Type B pancreatic cell (in vitro differentiated cells): ENCODE data around the gene MSRB3. TPM values are rescaled to one million over a fixed set of nuclear protein-coding genes. Genes with fewer than 3 reads are reported as not detected.

ENCODE experiments used
- DNase-seq: peaks from one replicate; pipeline ENCODE4 v3.0.0; 2021; ENCODE audit warnings: mixed read lengths; ENCODE audit not compliant: unreplicated experiment; ENCODE audit errors: extremely low spot score
- H3K27ac Mint-ChIP-seq: 2 replicates; pipeline ENCODE4 v1.8.0; 2021; ENCODE audit warnings: mild to moderate bottlenecking, mixed read lengths
- H3K27me3 Mint-ChIP-seq: 2 replicates; pipeline ENCODE4 v1.8.0; 2021; ENCODE audit warnings: mixed read lengths
- H3K36me3 Mint-ChIP-seq: 2 replicates; pipeline ENCODE4 v1.8.0; 2021; ENCODE audit warnings: mixed read lengths
- H3K4me1 Mint-ChIP-seq: one replicate; pipeline ENCODE4 v1.8.0; 2021; ENCODE audit warnings: mixed read lengths; ENCODE audit not compliant: unreplicated experiment
- H3K4me3 Mint-ChIP-seq: 2 replicates; pipeline ENCODE4 v1.8.0; 2021; ENCODE audit warnings: mild to moderate bottlenecking, mixed read lengths
- H3K9me3 Mint-ChIP-seq: 2 replicates; pipeline ENCODE4 v1.8.0; 2021; ENCODE audit warnings: mixed read lengths
- CTCF ChIP-seq: fragments of 200-600 bp; sonication (generic); conservative IDR thresholded peaks from 2 replicates; pipeline ENCODE4 v1.5.0; 2021; ENCODE audit warnings: antibody characterized with exemption, mild to moderate bottlenecking
- total RNA-seq: library from RNA; stranded (reverse); gene quantifications from 2 replicates; pipeline ENCODE4 v1.2.1, GENCODE V29; 2021; ENCODE audit warnings: low replicate concordance

The MSRB3 gene
- total RNA-seq, 1 donor from 2014 or later: 12.8 TPM

- Mint-ChIP-seq H3K27me3 (no peaks in the 10 kb centered on the region), H3K9me3 (peaks cover 5% of the 10 kb centered on the region), H3K4me3 (no peak overlapping the region), H3K4me1 (no peaks in the 10 kb centered on the region), H3K27ac (no peak overlapping the region), H3K36me3 (peaks cover 3% of the 10 kb centered on the region)
- TF ChIP-seq CTCF: no peak
- no peak for DNase-seq
Observed at GRCh38 chr12:65411171-65411570, 132.7 kb downstream of the MSRB3 start.

GRCh38 chr12:65414526-65414925, 136.0 kb downstream of the MSRB3 start:
- Mint-ChIP-seq H3K4me3 (no peak overlapping the region), H3K4me1 (no peaks in the 10 kb centered on the region), H3K27me3 (no peaks in the 10 kb centered on the region), H3K27ac (no peak overlapping the region), H3K36me3 (peaks cover 5% of the 10 kb centered on the region), H3K9me3 (peaks cover 8% of the 10 kb centered on the region)
- DNase-seq: no peak
- TF ChIP-seq CTCF: no peak

- no peak for TF ChIP-seq CTCF
- Mint-ChIP-seq H3K4me1 (no peaks in the 10 kb centered on the region), H3K9me3 (peaks cover 13% of the 10 kb centered on the region), H3K36me3 (peaks cover 10% of the 10 kb centered on the region), H3K4me3 (no peak overlapping the region), H3K27me3 (no peaks in the 10 kb centered on the region), H3K27ac (no peak overlapping the region)
- no peak for DNase-seq
Observed at GRCh38 chr12:65415826-65416225, 137.3 kb downstream of the MSRB3 start.

GRCh38 chr12:65419284-65420072, 141.0 kb downstream of the MSRB3 start:
- DNase-seq: no peak
- no peak overlapping the region for H3K27ac Mint-ChIP-seq
- TF ChIP-seq CTCF: no peak
- H3K9me3 Mint-ChIP-seq: peaks cover 26% of the 10 kb centered on the region
- H3K4me1 Mint-ChIP-seq: no peaks in the 10 kb centered on the region
- H3K27me3 Mint-ChIP-seq: no peaks in the 10 kb centered on the region
- H3K36me3 Mint-ChIP-seq: peaks cover 16% of the 10 kb centered on the region
- no peak overlapping the region for H3K4me3 Mint-ChIP-seq

GRCh38 chr12:65420941-65421340, 142.5 kb downstream of the MSRB3 start:
- no peak overlapping the region for H3K27ac Mint-ChIP-seq
- H3K4me3 Mint-ChIP-seq: no peak overlapping the region
- H3K9me3 Mint-ChIP-seq: peaks cover 26% of the 10 kb centered on the region
- no peaks in the 10 kb centered on the region for H3K4me1 Mint-ChIP-seq
- DNase-seq: no peak
- no peak for TF ChIP-seq CTCF
- peaks cover 16% of the 10 kb centered on the region for H3K36me3 Mint-ChIP-seq
- no peaks in the 10 kb centered on the region for H3K27me3 Mint-ChIP-seq
